ENCODE measurements around the gene ZSWIM4.

The ZSWIM4 gene

GRCh38 chr19:13808856-13809255, 13.6 kb downstream of the ZSWIM4 start:
- no peak for DNase-seq (ENCODE audit: low read depth)

- DNase-seq (ENCODE audit: low read depth) = no peak
These were observed 17.3 kb downstream of the ZSWIM4 start for GRCh38 chr19:13812544-13812943.

- DNase-seq (ENCODE audit: low read depth) = no peak
These were observed 17.9 kb downstream of the ZSWIM4 start for GRCh38 chr19:13813147-13813546.

GRCh38 chr19:13814550-13814949, 19.3 kb downstream of the ZSWIM4 start:
- DNase-seq (ENCODE audit: low read depth) = no peak

- DNase-seq (ENCODE audit: low read depth) = no peak
These were observed 21.9 kb downstream of the ZSWIM4 start for GRCh38 chr19:13817018-13817614.

GRCh38 chr19:13817615-13818371, 22.6 kb downstream of the ZSWIM4 start:
- no peak for DNase-seq (ENCODE audit: low read depth)

GRCh38 chr19:13819238-13819637, 24.0 kb downstream of the ZSWIM4 start:
- DNase-seq (ENCODE audit: low read depth) = no peak

GRCh38 chr19:13821292-13821691, 26.0 kb downstream of the ZSWIM4 start:
- no peak for DNase-seq (ENCODE audit: low read depth)

GRCh38 chr19:13823256-13823655, 28.0 kb downstream of the ZSWIM4 start:
- no peak for DNase-seq (ENCODE audit: low read depth)

- DNase-seq (ENCODE audit: low read depth) = no peak
These were observed 28.7 kb downstream of the ZSWIM4 start for GRCh38 chr19:13823901-13824300.

GRCh38 chr19:13824703-13825102, 29.5 kb downstream of the ZSWIM4 start:
- no peak for DNase-seq (ENCODE audit: low read depth)

- DNase-seq (ENCODE audit: low read depth) = no peak
These were observed 30.5 kb downstream of the ZSWIM4 start for GRCh38 chr19:13825489-13826441.

GRCh38 chr19:13826652-13827235, 31.5 kb downstream of the ZSWIM4 start:
- DNase-seq (ENCODE audit: low read depth) = no peak

GRCh38 chr19:13827656-13828055, 32.4 kb downstream of the ZSWIM4 start:
- DNase-seq (ENCODE audit: low read depth) = no peak

- DNase-seq (ENCODE audit: low read depth) = no peak
These were observed 35.0 kb downstream of the ZSWIM4 start for GRCh38 chr19:13830114-13830740.

- no peak for DNase-seq (ENCODE audit: low read depth)
These were observed 35.7 kb downstream of the ZSWIM4 start for GRCh38 chr19:13830741-13831536.

- no peak for DNase-seq (ENCODE audit: low read depth)
These were observed 36.6 kb downstream of the ZSWIM4 start for GRCh38 chr19:13831537-13832467.

- DNase-seq (ENCODE audit: low read depth) = peak; percentile 91
These were observed 38.3 kb downstream of the ZSWIM4 start for GRCh38 chr19:13833330-13834243.

Data from iris pigment epithelial cell (primary cell).